ENCODE measurements around the gene SCIN. TPM values are rescaled to one million over a fixed set of nuclear protein-coding genes. Genes with fewer than 3 reads are reported as not detected.
"Not testable (repeated sequence)": the region's sequence is repeated elsewhere in the genome, so short reads cannot be mapped to it uniquely, and the experiment has no call there.

SCIN gene
- total RNA-seq, 1 donor from 2014 or later = not detected

DNA sequence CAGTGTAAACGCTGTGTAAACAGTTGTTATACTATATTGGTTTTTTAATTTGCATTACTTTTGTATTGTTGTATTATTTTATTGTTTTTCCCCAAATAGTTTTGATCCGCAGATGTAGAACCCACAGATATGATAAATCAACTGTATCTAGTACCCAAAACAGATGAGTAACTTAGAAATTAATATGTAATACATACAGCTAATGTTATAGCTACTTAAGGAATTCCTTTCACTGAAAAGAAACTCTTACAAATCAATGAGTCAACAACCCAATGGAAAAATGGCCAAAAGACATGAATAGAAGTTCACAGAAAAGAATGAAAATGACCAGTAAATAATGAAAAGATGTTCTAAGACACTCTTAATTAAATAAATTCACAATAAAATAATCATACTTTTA lies 84.6 kb downstream of the SCIN start:
- H3K27me3 Mint-ChIP-seq (ENCODE audit: unreplicated experiment) = peaks cover 2% of the 10 kb centered on the region
- H3K36me3 Mint-ChIP-seq (ENCODE audit: unreplicated experiment) = no peaks in the 10 kb centered on the region
- no peak for DNase-seq
- no peak overlapping the region for H3K27ac Mint-ChIP-seq (ENCODE audit: unreplicated experiment)
- no peaks in the 10 kb centered on the region for H3K4me1 Mint-ChIP-seq (ENCODE audit: low read depth, unreplicated experiment)
- H3K9me3 Mint-ChIP-seq (ENCODE audit: unreplicated experiment) = no peaks in the 10 kb centered on the region
- TF ChIP-seq, protein P1, sequence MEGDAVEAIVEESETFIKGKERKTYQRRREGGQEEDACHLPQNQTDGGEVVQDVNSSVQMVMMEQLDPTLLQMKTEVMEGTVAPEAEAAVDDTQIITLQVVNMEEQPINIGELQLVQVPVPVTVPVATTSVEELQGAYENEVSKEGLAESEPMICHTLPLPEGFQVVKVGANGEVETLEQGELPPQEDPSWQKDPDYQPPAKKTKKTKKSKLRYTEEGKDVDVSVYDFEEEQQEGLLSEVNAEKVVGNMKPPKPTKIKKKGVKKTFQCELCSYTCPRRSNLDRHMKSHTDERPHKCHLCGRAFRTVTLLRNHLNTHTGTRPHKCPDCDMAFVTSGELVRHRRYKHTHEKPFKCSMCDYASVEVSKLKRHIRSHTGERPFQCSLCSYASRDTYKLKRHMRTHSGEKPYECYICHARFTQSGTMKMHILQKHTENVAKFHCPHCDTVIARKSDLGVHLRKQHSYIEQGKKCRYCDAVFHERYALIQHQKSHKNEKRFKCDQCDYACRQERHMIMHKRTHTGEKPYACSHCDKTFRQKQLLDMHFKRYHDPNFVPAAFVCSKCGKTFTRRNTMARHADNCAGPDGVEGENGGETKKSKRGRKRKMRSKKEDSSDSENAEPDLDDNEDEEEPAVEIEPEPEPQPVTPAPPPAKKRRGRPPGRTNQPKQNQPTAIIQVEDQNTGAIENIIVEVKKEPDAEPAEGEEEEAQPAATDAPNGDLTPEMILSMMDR (IDR thresholded peaks at IDR 0.05; ENCODE audit: partially characterized antibody, unreplicated experiment) = no peak
- no peak overlapping the region for H3K4me3 Mint-ChIP-seq (ENCODE audit: unreplicated experiment)

DNA sequence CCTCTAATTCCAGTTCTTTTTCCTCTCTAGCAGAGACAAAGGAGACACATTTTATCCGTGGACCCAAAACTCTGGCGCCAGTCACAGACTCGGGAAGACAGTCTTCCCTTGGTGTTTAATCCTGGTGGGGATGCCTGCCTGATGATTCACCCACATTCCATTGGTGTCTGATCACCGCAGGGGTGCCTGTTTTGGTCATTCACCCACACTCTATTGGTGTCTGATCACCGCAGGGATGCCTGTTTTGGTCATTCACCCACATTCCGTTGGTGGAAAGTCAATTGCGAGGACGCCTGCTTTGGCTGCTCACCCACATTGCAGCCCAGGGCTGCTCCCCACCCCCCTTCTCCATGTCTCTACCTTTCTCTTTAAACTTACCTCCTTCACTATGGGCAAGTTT lies 89.9 kb downstream of the SCIN start:
- not testable (repeated sequence) for H3K4me1 Mint-ChIP-seq (ENCODE audit: low read depth, unreplicated experiment); DNase-seq; H3K4me3 Mint-ChIP-seq (ENCODE audit: unreplicated experiment); H3K27ac Mint-ChIP-seq (ENCODE audit: unreplicated experiment); H3K36me3 Mint-ChIP-seq (ENCODE audit: unreplicated experiment); H3K9me3 Mint-ChIP-seq (ENCODE audit: unreplicated experiment); H3K27me3 Mint-ChIP-seq (ENCODE audit: unreplicated experiment)

DNA sequence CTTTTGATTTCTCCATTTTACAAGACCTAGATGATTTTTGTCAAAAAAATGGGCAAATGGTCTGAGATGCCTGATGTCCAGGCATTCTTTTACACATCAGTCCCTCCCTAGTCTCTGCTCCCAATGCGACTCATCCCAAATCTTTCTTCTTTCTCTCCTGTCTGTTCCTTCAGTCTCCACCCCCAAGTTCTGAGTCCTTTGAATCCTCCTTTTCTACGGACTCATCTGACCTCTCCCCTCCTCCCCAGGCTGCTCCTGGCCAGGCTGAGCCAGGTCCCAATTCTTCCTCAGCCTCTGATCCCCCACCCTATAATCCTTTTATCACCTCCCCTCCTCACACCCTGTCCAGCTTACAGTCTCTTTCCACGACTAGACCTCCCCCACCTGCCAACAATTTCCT lies 90.5 kb downstream of the SCIN start:
- not testable (repeated sequence) for H3K27ac Mint-ChIP-seq (ENCODE audit: unreplicated experiment); H3K4me1 Mint-ChIP-seq (ENCODE audit: low read depth, unreplicated experiment); H3K9me3 Mint-ChIP-seq (ENCODE audit: unreplicated experiment); H3K36me3 Mint-ChIP-seq (ENCODE audit: unreplicated experiment); DNase-seq; H3K27me3 Mint-ChIP-seq (ENCODE audit: unreplicated experiment); H3K4me3 Mint-ChIP-seq (ENCODE audit: unreplicated experiment)

DNA sequence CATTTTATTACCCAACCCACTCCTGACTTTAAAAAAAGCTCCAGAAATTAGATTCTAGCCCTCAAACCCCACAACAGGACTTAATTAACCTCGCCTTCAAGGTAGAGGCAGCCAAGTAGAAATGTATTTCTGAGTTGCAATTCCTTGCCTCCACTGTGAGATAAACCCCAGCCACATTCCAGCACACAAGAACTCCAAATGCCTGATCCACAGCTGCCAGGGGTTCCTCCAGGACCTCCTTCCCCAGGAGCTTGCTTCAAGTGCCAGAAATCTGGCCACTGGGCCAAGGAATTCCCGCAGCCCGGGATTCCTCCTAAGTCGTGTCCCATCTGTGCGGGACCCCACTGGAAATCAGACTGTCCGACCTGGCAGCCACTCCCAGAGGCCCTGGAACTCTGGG lies 91.1 kb downstream of the SCIN start:
- Mint-ChIP-seq H3K4me1 (ENCODE audit: low read depth, unreplicated experiment) (no peaks in the 10 kb centered on the region), H3K36me3 (ENCODE audit: unreplicated experiment) (no peaks in the 10 kb centered on the region), H3K27me3 (ENCODE audit: unreplicated experiment) (no peaks in the 10 kb centered on the region), H3K27ac (ENCODE audit: unreplicated experiment) (no peak overlapping the region), H3K9me3 (ENCODE audit: unreplicated experiment) (no peaks in the 10 kb centered on the region), H3K4me3 (ENCODE audit: unreplicated experiment) (no peak overlapping the region)
- DNase-seq = no peak
- TF ChIP-seq, protein P1 (IDR thresholded peaks at IDR 0.05; ENCODE audit: partially characterized antibody, unreplicated experiment) = no peak

DNA sequence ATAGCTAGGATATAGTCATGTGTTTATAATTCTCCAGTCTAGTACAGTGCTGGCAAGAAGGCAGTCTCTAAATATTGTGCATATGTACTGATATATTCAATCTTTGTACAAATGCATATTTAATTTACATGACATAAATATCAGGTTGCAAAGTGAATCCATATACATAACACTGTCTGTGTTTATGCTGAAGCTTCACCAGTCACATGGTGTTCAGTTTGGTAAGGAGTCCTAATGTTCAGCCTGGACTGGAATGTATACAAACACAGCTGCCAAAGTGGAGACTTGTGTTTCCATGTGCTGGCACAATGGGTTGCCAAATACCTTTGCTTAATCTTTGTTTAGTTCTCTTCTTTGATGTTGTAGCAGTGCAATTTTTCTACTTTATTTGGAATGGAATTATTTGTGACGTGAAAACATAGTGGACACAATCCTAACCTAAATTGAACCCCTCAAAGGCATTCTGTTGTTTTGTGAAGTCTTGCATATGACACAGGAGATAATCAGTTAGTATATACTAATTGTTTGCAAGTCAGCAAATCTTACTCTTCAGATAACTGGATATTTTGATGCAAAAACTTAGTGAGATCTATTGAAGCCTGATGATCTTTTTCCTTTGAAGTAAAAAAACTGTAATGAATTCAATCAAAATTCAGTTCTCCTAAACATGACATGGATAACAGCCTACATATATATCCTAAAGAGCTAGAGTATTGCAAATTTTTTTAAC lies 99.6 kb downstream of the SCIN start:
- Mint-ChIP-seq H3K36me3 (ENCODE audit: unreplicated experiment) (no peaks in the 10 kb centered on the region), H3K27ac (ENCODE audit: unreplicated experiment) (no peak overlapping the region), H3K4me3 (ENCODE audit: unreplicated experiment) (no peak overlapping the region), H3K9me3 (ENCODE audit: unreplicated experiment) (peaks cover 2% of the 10 kb centered on the region), H3K4me1 (ENCODE audit: low read depth, unreplicated experiment) (no peaks in the 10 kb centered on the region), H3K27me3 (ENCODE audit: unreplicated experiment) (no peaks in the 10 kb centered on the region)
- DNase-seq = no peak
- TF ChIP-seq, protein P1 (IDR thresholded peaks at IDR 0.05; ENCODE audit: partially characterized antibody, unreplicated experiment) = no peak

DNA sequence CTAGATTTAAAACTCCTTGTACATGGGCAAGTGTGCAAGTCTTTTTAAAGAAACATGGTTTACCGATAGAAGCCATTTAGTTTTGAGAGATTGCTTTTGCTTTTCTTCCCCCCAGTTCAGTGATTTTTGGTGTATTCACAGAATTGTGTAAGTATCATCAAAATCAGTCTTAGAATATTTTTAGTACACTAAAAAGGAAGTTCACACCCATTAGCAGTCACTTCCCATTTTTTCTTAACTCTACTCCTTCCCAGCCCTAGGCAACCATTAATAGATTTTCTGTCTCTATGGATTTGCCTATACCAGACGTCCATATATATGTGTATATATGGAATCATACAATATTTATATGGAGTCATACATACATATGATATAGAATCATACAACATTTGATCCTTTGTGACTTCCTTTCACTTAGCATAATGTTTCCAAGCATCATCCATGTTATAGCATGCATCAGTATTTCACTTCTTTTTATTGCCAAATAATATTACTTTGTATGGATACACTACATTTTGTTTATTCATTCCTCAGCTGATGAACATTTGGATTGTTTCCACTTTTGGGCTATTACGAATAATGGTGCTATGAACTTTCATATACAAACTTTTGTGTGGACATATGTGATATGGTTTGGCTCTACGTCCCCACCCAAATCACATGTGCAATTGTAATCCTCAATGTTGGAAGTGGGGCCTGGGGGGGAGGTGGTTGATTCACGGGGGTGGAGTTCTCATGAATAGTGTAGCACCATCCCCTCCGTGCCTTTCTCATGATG lies 100.4 kb downstream of the SCIN start:
- TF ChIP-seq, protein P1 (IDR thresholded peaks at IDR 0.05; ENCODE audit: partially characterized antibody, unreplicated experiment) = no peak
- Mint-ChIP-seq H3K27ac (ENCODE audit: unreplicated experiment) (no peak overlapping the region), H3K4me1 (ENCODE audit: low read depth, unreplicated experiment) (no peaks in the 10 kb centered on the region), H3K9me3 (ENCODE audit: unreplicated experiment) (peaks cover 3% of the 10 kb centered on the region), H3K4me3 (ENCODE audit: unreplicated experiment) (no peak overlapping the region), H3K36me3 (ENCODE audit: unreplicated experiment) (no peaks in the 10 kb centered on the region), H3K27me3 (ENCODE audit: unreplicated experiment) (no peaks in the 10 kb centered on the region)
- DNase-seq = no peak

DNA sequence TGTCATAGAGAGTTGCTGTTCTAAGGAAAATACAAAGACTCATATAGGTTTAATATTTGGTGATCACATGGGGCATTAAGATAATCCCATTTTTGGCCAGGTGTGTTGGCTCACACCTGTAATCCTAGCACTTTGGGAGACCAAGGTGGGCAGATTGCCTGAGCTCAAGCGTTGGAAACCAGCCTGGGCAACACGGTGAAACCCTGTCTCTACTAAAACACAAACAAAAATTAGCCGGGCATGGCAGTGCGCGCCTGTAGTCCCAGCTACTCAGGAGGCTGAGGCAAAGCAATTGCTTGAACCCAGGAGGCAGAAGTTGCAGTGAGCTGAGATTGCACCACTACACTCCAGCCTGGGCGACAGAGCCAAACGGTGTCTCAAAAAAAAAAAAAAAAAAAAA lies 102.9 kb downstream of the SCIN start:
- H3K4me1 Mint-ChIP-seq (ENCODE audit: low read depth, unreplicated experiment); DNase-seq; H3K27me3 Mint-ChIP-seq (ENCODE audit: unreplicated experiment); H3K4me3 Mint-ChIP-seq (ENCODE audit: unreplicated experiment); H3K9me3 Mint-ChIP-seq (ENCODE audit: unreplicated experiment); H3K27ac Mint-ChIP-seq (ENCODE audit: unreplicated experiment); H3K36me3 Mint-ChIP-seq (ENCODE audit: unreplicated experiment): not testable (repeated sequence)

All from glutamatergic neuron (in vitro differentiated cells).